Measurements from ENCODE around the gene IGF2R.
"Not testable (repeated sequence)": the region's sequence is repeated elsewhere in the genome, so short reads cannot be mapped to it uniquely, and the experiment has no call there.

IGF2R gene

DNA sequence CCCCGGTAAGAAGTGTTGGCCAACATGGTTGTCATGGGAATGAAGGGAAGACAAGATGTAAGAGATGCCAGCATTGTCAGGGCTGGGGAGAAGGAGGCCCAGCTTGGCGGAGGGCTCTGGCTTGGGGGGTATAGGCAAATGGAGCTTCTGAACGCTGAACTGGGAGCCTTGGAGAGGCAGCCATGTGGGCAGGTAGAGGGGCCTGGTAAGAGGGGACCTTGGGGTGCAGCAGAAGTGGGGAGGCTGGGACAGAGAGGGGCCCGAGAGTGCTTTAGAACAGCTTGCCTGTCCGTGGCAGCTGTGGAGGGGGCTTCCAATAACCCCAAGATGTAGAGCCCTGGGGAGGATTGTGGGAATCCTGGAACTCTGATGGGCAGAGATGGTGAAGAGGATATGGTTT is 155.7 kb downstream of the IGF2R start:
- no peak for DNase-seq (ENCODE audit: low spot score)
- no peak overlapping the region for H3K27ac ChIP-seq
- POLR2A ChIA-PET (ENCODE audit: low non-redundant PET), result no interaction called here
- CTCF ChIA-PET, result interaction anchor here (0.6 kb wide), 1 partner anchor 950 kb away, joined by 3 read pairs; no protein-coding TSS in a partner anchor
- TF ChIP-seq, protein P1, sequence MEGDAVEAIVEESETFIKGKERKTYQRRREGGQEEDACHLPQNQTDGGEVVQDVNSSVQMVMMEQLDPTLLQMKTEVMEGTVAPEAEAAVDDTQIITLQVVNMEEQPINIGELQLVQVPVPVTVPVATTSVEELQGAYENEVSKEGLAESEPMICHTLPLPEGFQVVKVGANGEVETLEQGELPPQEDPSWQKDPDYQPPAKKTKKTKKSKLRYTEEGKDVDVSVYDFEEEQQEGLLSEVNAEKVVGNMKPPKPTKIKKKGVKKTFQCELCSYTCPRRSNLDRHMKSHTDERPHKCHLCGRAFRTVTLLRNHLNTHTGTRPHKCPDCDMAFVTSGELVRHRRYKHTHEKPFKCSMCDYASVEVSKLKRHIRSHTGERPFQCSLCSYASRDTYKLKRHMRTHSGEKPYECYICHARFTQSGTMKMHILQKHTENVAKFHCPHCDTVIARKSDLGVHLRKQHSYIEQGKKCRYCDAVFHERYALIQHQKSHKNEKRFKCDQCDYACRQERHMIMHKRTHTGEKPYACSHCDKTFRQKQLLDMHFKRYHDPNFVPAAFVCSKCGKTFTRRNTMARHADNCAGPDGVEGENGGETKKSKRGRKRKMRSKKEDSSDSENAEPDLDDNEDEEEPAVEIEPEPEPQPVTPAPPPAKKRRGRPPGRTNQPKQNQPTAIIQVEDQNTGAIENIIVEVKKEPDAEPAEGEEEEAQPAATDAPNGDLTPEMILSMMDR (conservative IDR thresholded peaks at IDR 0.05; ENCODE audit: low read depth), result no peak

- H3K27ac ChIP-seq; POLR2A ChIA-PET (ENCODE audit: low non-redundant PET); DNase-seq (ENCODE audit: low spot score): not testable (repeated sequence)
- CTCF ChIA-PET, result interaction anchor here (0.6 kb wide), 1 partner anchor 951 kb away, joined by 3 read pairs; no protein-coding TSS in a partner anchor
Measured at GRCh38 chr6:160125105-160125504, 156.2 kb downstream of the IGF2R start.

DNA sequence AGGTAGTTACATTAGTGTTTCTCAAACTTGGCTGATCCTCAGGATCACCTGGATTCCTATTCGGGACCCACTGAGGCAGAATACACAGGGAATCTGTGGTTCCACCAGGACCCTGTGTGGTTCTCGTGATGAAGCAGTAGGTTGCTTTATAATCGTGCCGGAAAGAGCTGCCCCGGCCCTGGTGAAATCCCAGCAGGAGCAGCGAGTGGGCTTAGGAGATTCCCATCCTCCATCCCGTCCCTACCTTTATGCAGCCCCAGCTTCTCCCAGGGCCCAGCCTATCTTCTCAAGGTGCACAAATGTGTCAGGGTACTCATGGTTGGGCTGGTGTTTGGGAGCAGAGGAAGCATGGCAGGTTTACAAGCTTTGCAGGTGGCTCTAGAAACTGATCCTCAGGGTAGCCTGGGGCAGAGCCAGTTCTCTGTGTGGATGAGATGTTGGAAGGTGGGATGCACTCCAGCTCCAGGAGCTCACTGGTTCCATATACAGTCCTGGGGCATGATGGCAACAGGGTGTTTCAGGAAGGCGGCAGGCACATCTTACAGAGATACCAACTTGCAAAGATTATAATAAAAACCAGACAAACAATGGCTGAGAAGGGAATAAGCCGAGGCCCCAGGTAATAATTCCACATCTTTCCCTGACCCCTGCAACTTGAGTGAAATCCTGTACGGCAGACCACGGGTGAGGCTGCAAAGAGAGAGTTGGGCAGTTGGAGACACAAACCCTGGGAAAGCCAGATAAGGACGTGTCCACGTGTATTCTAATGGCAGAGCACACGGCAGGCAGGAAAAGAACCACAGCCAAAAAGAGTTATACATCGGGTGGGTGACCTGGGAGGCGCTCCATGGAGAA is 158.6 kb downstream of the IGF2R start:
- TF ChIP-seq, protein P1 (conservative IDR thresholded peaks at IDR 0.05; ENCODE audit: low read depth), result no peak
- ChIA-PET POLR2A (ENCODE audit: low non-redundant PET) (no interaction called here), CTCF (interaction anchor here (1.0 kb wide), 1 partner anchor 11 kb away, joined by 3 read pairs; no protein-coding TSS in a partner anchor)
- no peak for DNase-seq (ENCODE audit: low spot score)
- H3K27ac ChIP-seq, result no peak overlapping the region

DNA sequence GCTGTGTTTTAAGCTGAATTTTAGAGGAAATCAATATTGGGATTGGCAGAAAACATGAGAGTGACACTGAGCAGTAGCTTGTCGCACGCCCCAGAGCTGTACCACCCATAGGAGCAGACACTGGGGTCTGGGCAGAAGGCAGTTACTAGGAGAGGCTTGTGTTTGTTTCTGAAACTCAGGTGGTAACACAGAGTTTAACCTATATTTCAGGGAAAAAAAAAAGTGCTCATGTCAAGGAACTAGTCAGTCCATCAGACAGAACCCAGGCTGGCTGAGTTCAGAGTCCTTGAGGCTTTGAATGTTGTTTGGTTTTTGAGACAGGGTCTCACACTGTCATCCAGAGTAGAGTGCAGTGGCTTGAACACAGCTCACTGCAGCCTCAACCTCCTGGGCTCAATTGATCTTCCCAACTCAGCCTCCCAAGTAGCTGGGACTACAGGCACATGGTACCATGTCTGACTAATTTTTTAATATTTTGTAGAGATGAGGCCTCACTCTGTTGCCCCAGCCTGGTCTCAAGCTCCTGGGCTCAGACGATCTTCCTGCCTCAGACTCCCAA is 159.3 kb downstream of the IGF2R start:
- POLR2A ChIA-PET (ENCODE audit: low non-redundant PET), result no interaction called here
- CTCF ChIA-PET, result interaction anchor here (1.0 kb wide), 1 partner anchor 10 kb away, joined by 3 read pairs; no protein-coding TSS in a partner anchor
- DNase-seq (ENCODE audit: low spot score), result no peak
- H3K27ac ChIP-seq, result no peak overlapping the region
- TF ChIP-seq, protein P1 (conservative IDR thresholded peaks at IDR 0.05; ENCODE audit: low read depth), result no peak

GRCh38 chr6:160128879-160129516 is 160.1 kb downstream of the IGF2R start:
- CTCF ChIA-PET, result no interaction called here
- POLR2A ChIA-PET (ENCODE audit: low non-redundant PET), result no interaction called here
- TF ChIP-seq, protein P1 (conservative IDR thresholded peaks at IDR 0.05; ENCODE audit: low read depth), result no peak

GRCh38 chr6:160129881-160130615 is 161.2 kb downstream of the IGF2R start:
- H3K27ac ChIP-seq, result no peak overlapping the region
- ChIA-PET POLR2A (ENCODE audit: low non-redundant PET) (no interaction called here), CTCF (no interaction called here)
- TF ChIP-seq, protein P1 (conservative IDR thresholded peaks at IDR 0.05; ENCODE audit: low read depth), result no peak
- no peak for DNase-seq (ENCODE audit: low spot score)

More at GRCh38 chr6:160128879-160129516, 160.1 kb downstream of the IGF2R start:
- no peak for DNase-seq (ENCODE audit: low spot score)
- no peak overlapping the region for H3K27ac ChIP-seq
